ENCODE results near the gene PRICKLE4. TPM values are rescaled to one million over a fixed set of nuclear protein-coding genes. Genes with fewer than 3 reads are reported as not detected.

Gene PRICKLE4
- total and polyA plus RNA-seq, 2 of the 13 experiments (the other 11 are each of a cell fraction or from before 2014, with no cell fraction given): 0.92 to 1.2 TPM

GRCh38 chr6:41748542-41748941 lies 32.0 kb upstream of the PRICKLE4 start (continued):
- TF ChIP-seq KIAA2018 (CRISPR knock-in tag; IDR thresholded peaks at IDR 0.05; ENCODE audit: borderline replicate concordance): no peak
- TF ChIP-seq, protein P1, sequence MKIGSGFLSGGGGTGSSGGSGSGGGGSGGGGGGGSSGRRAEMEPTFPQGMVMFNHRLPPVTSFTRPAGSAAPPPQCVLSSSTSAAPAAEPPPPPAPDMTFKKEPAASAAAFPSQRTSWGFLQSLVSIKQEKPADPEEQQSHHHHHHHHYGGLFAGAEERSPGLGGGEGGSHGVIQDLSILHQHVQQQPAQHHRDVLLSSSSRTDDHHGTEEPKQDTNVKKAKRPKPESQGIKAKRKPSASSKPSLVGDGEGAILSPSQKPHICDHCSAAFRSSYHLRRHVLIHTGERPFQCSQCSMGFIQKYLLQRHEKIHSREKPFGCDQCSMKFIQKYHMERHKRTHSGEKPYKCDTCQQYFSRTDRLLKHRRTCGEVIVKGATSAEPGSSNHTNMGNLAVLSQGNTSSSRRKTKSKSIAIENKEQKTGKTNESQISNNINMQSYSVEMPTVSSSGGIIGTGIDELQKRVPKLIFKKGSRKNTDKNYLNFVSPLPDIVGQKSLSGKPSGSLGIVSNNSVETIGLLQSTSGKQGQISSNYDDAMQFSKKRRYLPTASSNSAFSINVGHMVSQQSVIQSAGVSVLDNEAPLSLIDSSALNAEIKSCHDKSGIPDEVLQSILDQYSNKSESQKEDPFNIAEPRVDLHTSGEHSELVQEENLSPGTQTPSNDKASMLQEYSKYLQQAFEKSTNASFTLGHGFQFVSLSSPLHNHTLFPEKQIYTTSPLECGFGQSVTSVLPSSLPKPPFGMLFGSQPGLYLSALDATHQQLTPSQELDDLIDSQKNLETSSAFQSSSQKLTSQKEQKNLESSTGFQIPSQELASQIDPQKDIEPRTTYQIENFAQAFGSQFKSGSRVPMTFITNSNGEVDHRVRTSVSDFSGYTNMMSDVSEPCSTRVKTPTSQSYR (CRISPR knock-in tag; IDR thresholded peaks at IDR 0.05; ENCODE audit: borderline replicate concordance): peak; percentile 69; the same call in 1 of the 2 replicates
- TF ChIP-seq, protein P2, sequence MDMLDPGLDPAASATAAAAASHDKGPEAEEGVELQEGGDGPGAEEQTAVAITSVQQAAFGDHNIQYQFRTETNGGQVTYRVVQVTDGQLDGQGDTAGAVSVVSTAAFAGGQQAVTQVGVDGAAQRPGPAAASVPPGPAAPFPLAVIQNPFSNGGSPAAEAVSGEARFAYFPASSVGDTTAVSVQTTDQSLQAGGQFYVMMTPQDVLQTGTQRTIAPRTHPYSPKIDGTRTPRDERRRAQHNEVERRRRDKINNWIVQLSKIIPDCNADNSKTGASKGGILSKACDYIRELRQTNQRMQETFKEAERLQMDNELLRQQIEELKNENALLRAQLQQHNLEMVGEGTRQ (IDR thresholded peaks at IDR 0.05; ENCODE audit: low read depth, low read length): no peak
- TF ChIP-seq, protein P2 (CRISPR knock-in tag; IDR thresholded peaks at IDR 0.05; ENCODE audit: borderline replicate concordance): no peak
- TF ChIP-seq HNRNPH1 (optimal IDR thresholded peaks at IDR 0.05; ENCODE audit: low read depth, low read length): no peak
- peak; percentile 20; the same call in 1 of the 2 replicates for TF ChIP-seq ZNF574 (CRISPR knock-in tag; IDR thresholded peaks at IDR 0.05)
- no peak for TF ChIP-seq KLF9 (CRISPR knock-in tag; IDR thresholded peaks at IDR 0.05; ENCODE audit: low read depth)
- TF ChIP-seq HNRNPL (IDR thresholded peaks at IDR 0.05; ENCODE audit: low read depth, low read length): 0 out of 2 replicates have a peak, but pooled peaks have one; percentile 72
- 0 out of 2 replicates have a peak, but pooled peaks have one; percentile 31 for TF ChIP-seq ZMAT3 (CRISPR knock-in tag; conservative IDR thresholded peaks at IDR 0.05)

All from HepG2 (cell line).